Heart right ventricle (tissue), 16 donors: ENCODE measurements around the gene UBE2D3. TPM values are rescaled to one million over a fixed set of nuclear protein-coding genes. Genes with fewer than 3 reads are reported as not detected.

Source experiments
- ATAC-seq, 8 donors: fragments of 200-7000 bp; cut with Tn5 transposase; one replicate each; pipeline ENCODE4 v1.9.1; 2020; ENCODE audit warnings: mild to moderate bottlenecking in 8 of 8, moderate library complexity in 8 of 8, moderate number of reproducible peaks in 1 of 8
- DNase-seq, 2 donors: peaks; one replicate each; pipeline ENCODE4 v3.0.0-alpha.2; 2020
- H3K27ac ChIP-seq, 10 donors: fragments of 200-600 bp; sonication (generic) in 2 of 10; one replicate each; pipeline versions ENCODE4 v1.5.0 to v1.8.0; 2020 to 2022; ENCODE audit warnings: mild to moderate bottlenecking in 3 of 10
- H3K27me3 ChIP-seq, 7 donors: fragments of 200-600 bp; one replicate each; pipeline ENCODE4 v1.8.0; 2021 to 2022; ENCODE audit warnings: mild to moderate bottlenecking in 2 of 7
- H3K36me3 ChIP-seq, 9 donors: fragments of 200-600 bp; sonication (generic) in 1 of 9; one replicate each; pipeline versions ENCODE4 v1.5.0 to v1.8.0; 2020 to 2022; ENCODE audit warnings: mild to moderate bottlenecking in 2 of 9
- H3K4me1 ChIP-seq, 9 donors: fragments of 200-600 bp; sonication (generic) in 1 of 9; one replicate each; pipeline versions ENCODE4 v1.5.0 to v1.8.0; 2020 to 2022; ENCODE audit warnings: mild to moderate bottlenecking in 4 of 9
- H3K4me3 ChIP-seq, 10 donors: fragments of 200-600 bp; sonication (generic) in 2 of 10; one replicate each; pipeline versions ENCODE4 v1.5.0 to v1.8.0; 2020 to 2022; ENCODE audit warnings: mild to moderate bottlenecking in 7 of 10, moderate library complexity in 2 of 10
- H3K9me3 ChIP-seq, 11 donors: fragments of 200-600 bp in 10 of 11; sonication (generic) in 2 of 11; one replicate each; pipeline versions ENCODE4 v1.5.0 to v1.8.0; 2013 to 2022; ENCODE audit warnings: mild to moderate bottlenecking in 2 of 11, control low read depth in 1 of 11, moderate library complexity in 1 of 11
- CTCF ChIP-seq, 9 donors: fragments of 200-600 bp; sonication (generic) in 2 of 9; IDR thresholded peaks; one replicate each; pipeline versions ENCODE4 v1.5.0 to v1.8.0; 2021 to 2022; ENCODE audit warnings: antibody characterized with exemption in 9 of 9, mild to moderate bottlenecking in 5 of 9, moderate library complexity in 1 of 9
- WGBS, 2 donors: extraction: QIAGEN DNeasy Blood & Tissue Kit; methylation state at CpG; one replicate each; pipeline ENCODE4 v1.1.7; 2013; ENCODE audit warnings: inconsistent platforms in 1 of 2; 5-methylcytosine and 5-hydroxymethylcytosine counted together
- intact Hi-C, 10 donors: fragments of 100-400 bp; cut with DNase I; formaldehyde crosslinking; loops; one replicate each; pipeline versions ENCODE4 v1.11.1 to v1.14.2; 2022
- polyA plus RNA-seq, 2 donors: library from polyadenylated mRNA; stranded (reverse); fragments of 200-250 nt; gene quantifications; one replicate each; pipeline ENCODE4 v1.2.3, GENCODE V29; 2013
- total RNA-seq, 10 donors: library from RNA; stranded (reverse); fragmentation: NEBNext Ultra II Directional in 3 of 10; extraction: Animal tissue kit (Norgen Biotek cat#: 25700) in 3 of 10; gene quantifications; one replicate each; pipeline versions ENCODE4 v1.2.1 to v1.2.4, GENCODE V29; 2021 to 2023
- donor health status: Arrhythmogenic right ventricular cardiomyopathy.
- donor health status: ischemic (EF 13 %, LVEDD 7.1; RV severe dilation, severe dysfunction).
- donor health status: healthy with polysubstance abuse.
- donor health status: DM: no; HTN: yes; CAD: no.
- donor health status: DM: no; HTN: no; CAD: no.
- donor health status: ischemic (EF 25% LVEDD 6.9; RV normal size, moderate dysfunction).
- donor health status: ischemic (EF 25% LVEDD 5.7; RV mildly dilated, moderate dysfunction).
- donor health status: healthy.
- donor health status: DM: yes; HTN: yes; CAD: no.
- donor health status: Ischemic cardiomyopathy.
- donor health status: ischemic (EF 35%, LVEDD 5.7; RV mildly dilated, moderate dysfunction).
- donor health status: nonischemic (EF 11% LVEDD 7.7; RV severe dilation, severe dysfunction).
- donor health status: DM: yes; HTN: yes; CAD: no.
- donor health status: PGD.
- donor health status: ischemic (EF 29% LVEDD 5.4; RV normal size, mild dysfunction).
- donor health status: nonischemic (EF 23%, LVEDD 6.1; RV moderate dilation, normal function).

Gene UBE2D3
- total and polyA plus RNA-seq, 12 donors = 99.3 to 297 (median 247) TPM

- TF ChIP-seq CTCF (IDR thresholded peaks at IDR 0.05) = no peak
- H3K36me3 ChIP-seq = peaks cover 0 to 65% (median 0%) of the 10 kb centered on the region in 9 donors
- H3K4me1 ChIP-seq = peaks cover 15 to 100% (median 96%) of the 10 kb centered on the region in 9 donors
- DNase-seq = no peak
- peak overlapping the region in 1 of 10 donors; percentile 19 for H3K4me3 ChIP-seq
- WGBS, 2 donors = 42 to 46% methylated on average over 9 of the region's 9 CpGs
- H3K27ac ChIP-seq = peak overlapping the region in 1 of 10 donors; percentile 2
- H3K9me3 ChIP-seq = no peaks in the 10 kb centered on the region
- intact Hi-C loops = no loop called here
- ATAC-seq = peak in 3 of 8 donors; percentile 13 to 30 (median 30)
- no peaks in the 10 kb centered on the region for H3K27me3 ChIP-seq
These were observed 9.6 kb downstream of the UBE2D3 start for GRCh38 chr4:102817613-102818268.

GRCh38 chr4:102817021-102817605, 10.2 kb downstream of the UBE2D3 start:
- H3K4me1 ChIP-seq = peaks cover 15 to 100% (median 97%) of the 10 kb centered on the region in 9 donors
- H3K9me3 ChIP-seq = no peaks in the 10 kb centered on the region
- H3K27ac ChIP-seq = no peak overlapping the region
- peaks cover 0 to 69% (median 3%) of the 10 kb centered on the region in 9 donors for H3K36me3 ChIP-seq
- 59 to 63% methylated on average over 3 of the region's 3 CpGs for WGBS, 2 donors
- no peak overlapping the region for H3K4me3 ChIP-seq
- DNase-seq (no peak), ATAC-seq (no peak)
- no peak for TF ChIP-seq CTCF (IDR thresholded peaks at IDR 0.05)
- intact Hi-C loops = no loop called here
- no peaks in the 10 kb centered on the region for H3K27me3 ChIP-seq

- Histone ChIP-seq H3K27ac (no peak overlapping the region), H3K36me3 (peaks cover 0 to 75% (median 3%) of the 10 kb centered on the region in 9 donors), H3K4me3 (no peak overlapping the region), H3K4me1 (peaks cover 15 to 100% (median 97%) of the 10 kb centered on the region in 9 donors), H3K27me3 (no peaks in the 10 kb centered on the region), H3K9me3 (no peaks in the 10 kb centered on the region)
- WGBS, 2 donors = 72 to 85% methylated on average over 2 of the region's 2 CpGs
- intact Hi-C loops = no loop called here
- no peak for TF ChIP-seq CTCF (IDR thresholded peaks at IDR 0.05)
- ATAC-seq (peak in 1 of 8 donors; percentile 45), DNase-seq (no peak)
These were observed 11.4 kb downstream of the UBE2D3 start for GRCh38 chr4:102815981-102816380.

GRCh38 chr4:102809691-102810090, 17.7 kb downstream of the UBE2D3 start:
- Histone ChIP-seq H3K36me3 (peaks cover 0 to 97% (median 5%) of the 10 kb centered on the region in 9 donors), H3K4me3 (no peak overlapping the region)
- 83 to 89% methylated on average over 2 of the region's 2 CpGs for WGBS, 2 donors

More at GRCh38 chr4:102809691-102810090, 17.7 kb downstream of the UBE2D3 start:
- DNase-seq (no peak), ATAC-seq (no peak)
- peak overlapping the region in 5 of 10 donors; percentile 10 to 48 (median 24) for H3K27ac ChIP-seq
- H3K4me1 ChIP-seq = peaks cover 2 to 94% (median 77%) of the 10 kb centered on the region in 9 donors
- H3K27me3 ChIP-seq = no peaks in the 10 kb centered on the region
- no peaks in the 10 kb centered on the region for H3K9me3 ChIP-seq
- intact Hi-C loops = no loop called here
- TF ChIP-seq CTCF (IDR thresholded peaks at IDR 0.05) = no peak
